A549 treated with AZD9567 at 1 μM for 4 hours (cell line): ENCODE results near the gene SP140. TPM values are rescaled to one million over a fixed set of nuclear protein-coding genes. Genes with fewer than 3 reads are reported as not detected.

ENCODE experiments used
- total RNA-seq: library from RNA; stranded (reverse); fragments of 200-300 nt; extraction: Qiagen RNA extraction; gene quantifications from 5 replicates; pipeline ENCODE4 v1.2.3, GENCODE V29; 2022; ENCODE audit not compliant: insufficient read depth

The SP140 gene
- total RNA-seq, result 0.16 to 0.33 TPM in 2 of 5 replicates, not detected in the others

GRCh38 chr2:230225486-230225885 lies at the start of gene SP140:
Gene SP140, plus strand, starts transcription at chr2:230225736. Its CDS starts 109 bp downstream, at chr2:230225845.

DNA sequence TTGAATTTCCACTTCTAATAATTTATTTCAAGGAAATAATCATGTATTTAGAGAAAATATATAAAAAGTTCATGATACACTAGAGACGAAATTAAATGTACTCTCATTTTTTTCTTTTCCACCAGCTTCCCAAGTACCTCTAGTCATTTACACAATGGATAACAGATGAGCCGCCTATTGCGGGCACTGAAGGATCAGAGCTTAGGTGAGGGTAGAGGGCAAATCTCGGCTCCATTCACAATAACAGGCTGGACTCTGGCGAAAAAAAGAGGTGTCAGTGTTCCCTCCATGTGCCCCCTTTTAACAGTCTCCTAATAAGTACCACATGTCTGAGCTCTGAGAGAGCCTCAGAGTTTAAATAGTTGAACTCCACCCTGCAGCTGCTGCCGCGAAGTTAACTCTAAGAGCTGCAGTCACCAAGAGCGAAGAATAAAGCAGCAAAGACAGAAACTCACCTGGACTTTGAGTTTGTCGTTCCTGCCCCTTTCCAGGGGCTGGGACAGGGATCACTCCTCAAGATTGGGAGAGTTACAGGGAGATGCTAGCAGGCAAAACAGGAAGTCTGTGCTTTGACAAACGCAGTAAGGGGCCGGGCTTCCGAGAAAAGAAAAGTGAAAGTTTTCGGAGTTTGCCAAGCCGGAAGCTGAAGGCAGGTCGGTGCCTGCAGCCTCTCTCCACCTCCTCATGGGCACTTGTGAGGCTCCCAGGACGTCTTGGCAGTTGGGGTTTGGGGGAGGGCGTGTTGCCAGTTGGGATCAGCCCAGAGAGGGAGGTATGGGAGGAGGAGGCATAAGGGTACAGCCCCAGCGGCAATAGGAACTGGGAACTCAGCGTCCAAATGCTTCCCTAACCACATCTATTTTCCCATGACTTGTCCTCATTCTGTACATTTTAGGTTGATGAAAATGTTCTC lies 5.9 kb upstream of the SP140 start, which contains the start of gene SP110:
Gene SP110 (minus strand): TSS at position 566 of the 913 bp plus-strand sequence. CDS start 3,057 bp downstream, outside the sequence.

DNA sequence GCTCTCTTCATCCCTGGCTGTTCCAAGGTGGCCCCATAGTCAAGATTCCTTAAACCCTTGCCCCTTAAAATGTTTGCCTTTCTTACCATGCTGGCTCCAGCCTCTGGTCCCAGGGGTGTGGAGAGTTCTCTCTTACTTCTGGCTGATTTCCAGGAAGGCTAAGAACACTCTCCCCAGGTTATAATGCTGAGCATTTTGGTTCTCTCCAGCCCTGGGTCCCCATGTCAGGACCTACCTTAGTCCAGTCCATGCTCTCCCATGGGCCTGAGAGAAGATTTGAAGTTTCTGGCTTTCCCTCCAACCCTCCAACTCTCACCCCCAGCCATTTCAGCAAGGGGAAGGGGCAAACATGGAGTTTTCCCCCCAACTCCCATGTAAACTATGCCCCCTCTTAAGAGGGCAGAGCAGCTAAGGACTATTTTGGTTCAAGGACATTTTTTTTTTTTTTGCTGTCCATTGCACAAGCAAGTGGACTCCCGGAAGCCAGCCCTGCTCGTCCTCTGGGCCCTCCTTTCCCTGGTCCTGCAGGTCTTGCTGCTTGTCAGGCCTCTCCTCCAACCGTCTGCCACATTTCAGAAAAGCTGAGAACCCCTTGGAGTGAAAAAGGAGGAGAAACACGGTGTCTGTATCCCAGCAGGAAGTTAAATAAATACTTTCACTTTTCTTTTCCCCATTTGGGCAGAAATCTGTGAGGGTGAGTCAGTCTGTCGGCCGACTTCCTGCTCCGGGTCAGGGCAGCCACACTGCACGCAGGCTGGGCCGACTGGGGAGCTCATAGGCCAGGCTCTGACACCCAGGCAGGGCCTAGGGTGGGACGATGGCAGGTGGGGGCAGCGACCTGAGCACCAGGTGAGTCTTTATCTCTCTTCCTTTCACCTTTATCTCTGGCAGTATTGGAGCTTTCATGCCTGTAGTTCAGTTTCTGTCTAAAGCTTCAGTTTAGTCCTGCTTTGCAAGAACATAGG lies 101.2 kb downstream of the SP140 start, which contains the start of gene SP140L:
Gene SP140L (plus strand): TSS at position 741 of the 965 bp plus-strand sequence. CDS start 77 bp downstream, at position 818.

Other genes with a start within 250 kb of the SP140 start
- gene SLC16A14, start 156.8 kb upstream of the SP140 start, total RNA-seq, result 0.56 to 1.1 TPM (median 0.65 TPM) in 4 of 5 replicates, not detected in the other
- gene SP110, start 5.8 kb upstream of the SP140 start, total RNA-seq, result 3.7 to 14.3 TPM (median 5.6 TPM) in 5 replicates
- 1.1 to 3.9 TPM (median 2.9 TPM) in 5 replicates for gene SP140L, start 101.5 kb downstream of the SP140 start, total RNA-seq
- 21.1 to 28.9 TPM (median 24.5 TPM) in 5 replicates for gene SP100, start 190.5 kb downstream of the SP140 start, total RNA-seq